ENCODE results near the gene TRAPPC12. TPM values are rescaled to one million over a fixed set of nuclear protein-coding genes. Genes with fewer than 3 reads are reported as not detected.

The TRAPPC12 gene
- total RNA-seq, 4 donors from 2014 or later = 78.2 to 341 (median 183) TPM

DNA sequence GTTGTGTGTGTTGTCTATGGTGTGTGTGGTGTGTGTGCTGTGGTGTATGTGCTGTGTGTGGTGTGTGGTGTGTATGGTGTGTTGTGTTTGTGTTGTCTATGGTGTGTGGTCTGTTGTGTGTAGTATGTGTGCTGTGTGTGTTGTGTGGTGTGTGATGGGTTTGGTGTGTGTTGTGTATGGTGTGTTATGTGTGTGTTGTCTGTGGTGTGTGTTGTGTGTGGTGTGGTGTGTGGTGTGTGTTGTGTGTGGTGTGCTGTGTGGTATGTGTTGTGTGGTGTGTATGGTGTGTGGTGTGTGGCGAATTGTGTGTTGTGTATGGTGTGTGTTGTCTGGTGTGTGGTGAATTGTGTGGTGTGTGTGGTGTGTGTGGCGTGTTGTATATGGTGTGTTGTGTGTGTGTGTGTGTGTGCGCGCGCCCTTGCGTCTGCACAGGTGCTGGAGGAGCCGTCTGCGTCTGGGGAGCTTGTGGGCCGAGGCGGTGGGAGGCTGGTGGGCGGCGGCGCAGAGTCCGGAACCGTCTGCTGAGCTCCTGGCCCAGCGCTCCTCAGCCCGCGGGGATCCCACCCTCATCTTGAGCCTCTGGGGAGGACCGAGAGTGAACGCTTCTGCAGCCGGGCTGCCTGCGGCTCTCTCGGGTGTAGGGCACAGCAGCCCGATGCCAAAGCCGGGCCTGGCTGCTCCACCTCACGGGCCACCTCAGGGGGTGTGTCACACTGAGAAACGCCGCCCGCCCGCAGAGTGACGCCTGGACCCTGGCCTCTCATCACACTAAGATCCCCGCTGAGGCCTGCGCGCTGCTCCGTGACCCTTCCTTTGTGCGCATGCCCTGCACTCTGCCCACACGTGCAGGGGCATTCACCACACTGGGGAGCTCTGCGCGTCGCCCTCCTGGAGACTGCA is 148.6 kb downstream of the TRAPPC12 start:
- no peaks in the 10 kb centered on the region for H3K36me3 ChIP-seq
- in situ Hi-C loops (cut with MboI; ENCODE audit: low pct_ligation_motif_present in 1 of 4, low pct_unique_long_range_greater_than_20kb in 1 of 4, low sequenced_read_pairs in 3 of 4) = no loop called here
- DNase-seq = no peak
- WGBS, 2 donors (ENCODE audit: low coverage in 1 of 2) = 83 to 92% methylated on average over 1 to 29 of the region's 40 CpGs
- no peak overlapping the region for H3K4me3 ChIP-seq
- no peaks in the 10 kb centered on the region for H3K27me3 ChIP-seq
- no peaks in the 10 kb centered on the region for H3K9me3 ChIP-seq
- no peak overlapping the region for H3K27ac ChIP-seq
- intact Hi-C loops (cut with DNase I; ENCODE audit: low total_unique reads) = no loop called here
- TF ChIP-seq CTCF (IDR thresholded peaks at IDR 0.05) (no peak), POLR2A (IDR thresholded peaks at IDR 0.05) (no peak), POLR2AphosphoS5 (IDR thresholded peaks at IDR 0.05) (no peak), EP300 (IDR thresholded peaks at IDR 0.05; ENCODE audit: low read depth) (no peak)
- H3K4me1 ChIP-seq = peaks cover 0 to 7% (median 3%) of the 10 kb centered on the region in 4 donors

Other genes with a start within 250 kb of the TRAPPC12 start
- 10 to 100 TPM; 13.1 to 41.0 (median 27.4) TPM for gene EIPR1, start 1.9 kb upstream of the TRAPPC12 start, total RNA-seq
- gene ADI1, start 139.8 kb downstream of the TRAPPC12 start, total RNA-seq = 100 to 1,000 TPM in 1 of 4 donors, 10 to 100 TPM in 3; 44.1 to 110 (median 78.1) TPM
- gene RNASEH1, start 178.6 kb downstream of the TRAPPC12 start, total RNA-seq = 10 to 100 TPM in 2 of 4 donors, 1 to 10 TPM in 2; 7.4 to 12.4 (median 11.0) TPM
- gene RPS7, start 195.6 kb downstream of the TRAPPC12 start, total RNA-seq = 1,000 to 10,000 TPM; 1,279 to 3,433 (median 2,045) TPM
- 1 to 10 TPM in 2 of 4 donors, not detected in 2; 1.6 to 2.0 TPM for gene COLEC11, start 215.4 kb downstream of the TRAPPC12 start, total RNA-seq

Data from transverse colon (tissue), 4 donors.